Urothelium cell line (cell line): ENCODE measurements around the gene MAML2.
A peak's percentile ranks its signal among the peaks of the same experiment; 100 is the strongest.
"Not testable (repeated sequence)": the region's sequence is repeated elsewhere in the genome, so short reads cannot be mapped to it uniquely, and the experiment has no call there.

ENCODE experiments used
- DNase-seq: peaks from one replicate; pipeline ENCODE4 v3.0.0; 2011; ENCODE audit warnings: low spot score, mixed read lengths
- FAIRE-seq: peaks from 2 replicates; lab custom pipeline; 2011; peaks lifted over from hg19 to GRCh38; lab: Jason Lieb, UNC

Gene MAML2

GRCh38 chr11:96294289-96294688 is 48.7 kb downstream of the MAML2 start:
- FAIRE-seq, result no peak
- no peak for DNase-seq

GRCh38 chr11:96293598-96294021 is 49.4 kb downstream of the MAML2 start:
- FAIRE-seq, result no peak
- DNase-seq, result no peak

GRCh38 chr11:96293109-96293508 is 49.9 kb downstream of the MAML2 start:
- FAIRE-seq (no peak), DNase-seq (no peak)

- no peak for DNase-seq
- FAIRE-seq, result no peak
These were observed 50.5 kb downstream of the MAML2 start for GRCh38 chr11:96292291-96293010.

GRCh38 chr11:96290631-96291030 is 52.4 kb downstream of the MAML2 start:
- FAIRE-seq, result no peak
- DNase-seq, result no peak

- no peak for DNase-seq
- FAIRE-seq, result no peak
These were observed 53.0 kb downstream of the MAML2 start for GRCh38 chr11:96290031-96290430.

- FAIRE-seq (no peak), DNase-seq (no peak)
These were observed 54.1 kb downstream of the MAML2 start for GRCh38 chr11:96288915-96289314.

- no peak for DNase-seq
- FAIRE-seq, result no peak
These were observed 55.1 kb downstream of the MAML2 start for GRCh38 chr11:96287822-96288439.

GRCh38 chr11:96285985-96286384 is 57.0 kb downstream of the MAML2 start:
- DNase-seq, result not testable (repeated sequence)

GRCh38 chr11:96284917-96285316 is 58.1 kb downstream of the MAML2 start:
- FAIRE-seq, result no peak
- DNase-seq, result no peak

More at GRCh38 chr11:96285985-96286384, 57.0 kb downstream of the MAML2 start:
- FAIRE-seq, result not testable (repeated sequence)

- FAIRE-seq, result no peak
- DNase-seq, result no peak
These were observed 58.6 kb downstream of the MAML2 start for GRCh38 chr11:96284401-96284800.

GRCh38 chr11:96282625-96283220 is 60.3 kb downstream of the MAML2 start:
- DNase-seq (no peak), FAIRE-seq (no peak)

- no peak for FAIRE-seq
- no peak for DNase-seq
These were observed 62.6 kb downstream of the MAML2 start for GRCh38 chr11:96280444-96280843.

- no peak for FAIRE-seq
These were observed 63.1 kb downstream of the MAML2 start for GRCh38 chr11:96279896-96280290.

GRCh38 chr11:96279018-96279895 is 63.7 kb downstream of the MAML2 start:
- FAIRE-seq (no peak), DNase-seq (peak; percentile 24)

More at GRCh38 chr11:96279896-96280290, 63.1 kb downstream of the MAML2 start:
- no peak for DNase-seq

GRCh38 chr11:96278039-96278897 is 64.7 kb downstream of the MAML2 start:
- FAIRE-seq, result no peak
- DNase-seq, result no peak

- no peak for FAIRE-seq
- no peak for DNase-seq
These were observed 65.3 kb downstream of the MAML2 start for GRCh38 chr11:96277696-96278038.

GRCh38 chr11:96276836-96277235 is 66.2 kb downstream of the MAML2 start:
- DNase-seq (no peak), FAIRE-seq (no peak)

GRCh38 chr11:96275801-96276594 is 67.0 kb downstream of the MAML2 start:
- DNase-seq (no peak), FAIRE-seq (no peak)
